ENCODE results near the gene CHD6.

- no peak for TF ChIP-seq CTCF (IDR thresholded peaks at IDR 0.05 in 2 of 3, conservative IDR thresholded peaks at IDR 0.05 in 1 of 3; ENCODE audit: borderline replicate concordance in 1 of 3, insufficient read depth in 1 of 3, low read depth in 2 of 3, low read length in 2 of 3)
- no peak for TF ChIP-seq EZH2phosphoT487 (IDR thresholded peaks at IDR 0.05; ENCODE audit: borderline replicate concordance)
- no peak for TF ChIP-seq SIN3A (IDR thresholded peaks at IDR 0.05; ENCODE audit: low read depth)
- TF ChIP-seq EZH2 (IDR thresholded peaks at IDR 0.05), result no peak
- TF ChIP-seq POLR2AphosphoS5 (IDR thresholded peaks at IDR 0.05; ENCODE audit: low read depth, low read length), result no peak
- no peak for TF ChIP-seq RAD21 (IDR thresholded peaks at IDR 0.05; ENCODE audit: low read depth)
- TF ChIP-seq ZFX (IDR thresholded peaks at IDR 0.05), result no peak
- TF ChIP-seq, protein P1, sequence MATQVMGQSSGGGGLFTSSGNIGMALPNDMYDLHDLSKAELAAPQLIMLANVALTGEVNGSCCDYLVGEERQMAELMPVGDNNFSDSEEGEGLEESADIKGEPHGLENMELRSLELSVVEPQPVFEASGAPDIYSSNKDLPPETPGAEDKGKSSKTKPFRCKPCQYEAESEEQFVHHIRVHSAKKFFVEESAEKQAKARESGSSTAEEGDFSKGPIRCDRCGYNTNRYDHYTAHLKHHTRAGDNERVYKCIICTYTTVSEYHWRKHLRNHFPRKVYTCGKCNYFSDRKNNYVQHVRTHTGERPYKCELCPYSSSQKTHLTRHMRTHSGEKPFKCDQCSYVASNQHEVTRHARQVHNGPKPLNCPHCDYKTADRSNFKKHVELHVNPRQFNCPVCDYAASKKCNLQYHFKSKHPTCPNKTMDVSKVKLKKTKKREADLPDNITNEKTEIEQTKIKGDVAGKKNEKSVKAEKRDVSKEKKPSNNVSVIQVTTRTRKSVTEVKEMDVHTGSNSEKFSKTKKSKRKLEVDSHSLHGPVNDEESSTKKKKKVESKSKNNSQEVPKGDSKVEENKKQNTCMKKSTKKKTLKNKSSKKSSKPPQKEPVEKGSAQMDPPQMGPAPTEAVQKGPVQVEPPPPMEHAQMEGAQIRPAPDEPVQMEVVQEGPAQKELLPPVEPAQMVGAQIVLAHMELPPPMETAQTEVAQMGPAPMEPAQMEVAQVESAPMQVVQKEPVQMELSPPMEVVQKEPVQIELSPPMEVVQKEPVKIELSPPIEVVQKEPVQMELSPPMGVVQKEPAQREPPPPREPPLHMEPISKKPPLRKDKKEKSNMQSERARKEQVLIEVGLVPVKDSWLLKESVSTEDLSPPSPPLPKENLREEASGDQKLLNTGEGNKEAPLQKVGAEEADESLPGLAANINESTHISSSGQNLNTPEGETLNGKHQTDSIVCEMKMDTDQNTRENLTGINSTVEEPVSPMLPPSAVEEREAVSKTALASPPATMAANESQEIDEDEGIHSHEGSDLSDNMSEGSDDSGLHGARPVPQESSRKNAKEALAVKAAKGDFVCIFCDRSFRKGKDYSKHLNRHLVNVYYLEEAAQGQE (IDR thresholded peaks at IDR 0.05; ENCODE audit: low read depth), result no peak
- TF ChIP-seq CEBPB (IDR thresholded peaks at IDR 0.05; ENCODE audit: low read depth), result no peak
Observed at GRCh38 chr20:41524980-41525613, 93.1 kb downstream of the CHD6 start.

Measured in HCT116 (cell line).